WERI-Rb-1 (cell line): ENCODE measurements around the gene FABP7.

ENCODE experiments used
- DNase-seq: peaks from one replicate; pipeline ENCODE4 v3.0.0-alpha.2; 2020
- H3K27ac ChIP-seq: fragments of 250-450 bp; sonication (Bioruptor Pico); 2 replicates; pipeline ENCODE4 v1.5.1; 2020; ENCODE audit warnings: mild to moderate bottlenecking, moderate library complexity
- H3K27me3 ChIP-seq: fragments of 250-450 bp; sonication (Bioruptor Pico); 2 replicates; pipeline ENCODE4 v1.5.1; 2021; ENCODE audit warnings: mild to moderate bottlenecking, low read depth, moderate library complexity; ENCODE audit not compliant: insufficient read depth, severe bottlenecking
- H3K36me3 ChIP-seq: fragments of 250-450 bp; sonication (Bioruptor Pico); 2 replicates; pipeline ENCODE4 v1.5.1; 2020; ENCODE audit warnings: mild to moderate bottlenecking, moderate library complexity
- H3K4me3 ChIP-seq: 2 replicates; pipeline ENCODE4 v1.5.1; 2011; ENCODE audit warnings: low read depth, mild to moderate bottlenecking, control low read depth, low read length
- H3K9me3 ChIP-seq: fragments of 250-450 bp; sonication (Bioruptor Pico); 2 replicates; pipeline ENCODE4 v1.5.1; 2021; ENCODE audit warnings: mild to moderate bottlenecking, moderate library complexity; ENCODE audit not compliant: severe bottlenecking
- CTCF ChIP-seq: IDR thresholded peaks from 2 replicates; pipeline ENCODE4 v1.5.1; 2011; ENCODE audit warnings: low read depth, mild to moderate bottlenecking, control low read depth, inconsistent platforms, low read length

Gene FABP7

DNA sequence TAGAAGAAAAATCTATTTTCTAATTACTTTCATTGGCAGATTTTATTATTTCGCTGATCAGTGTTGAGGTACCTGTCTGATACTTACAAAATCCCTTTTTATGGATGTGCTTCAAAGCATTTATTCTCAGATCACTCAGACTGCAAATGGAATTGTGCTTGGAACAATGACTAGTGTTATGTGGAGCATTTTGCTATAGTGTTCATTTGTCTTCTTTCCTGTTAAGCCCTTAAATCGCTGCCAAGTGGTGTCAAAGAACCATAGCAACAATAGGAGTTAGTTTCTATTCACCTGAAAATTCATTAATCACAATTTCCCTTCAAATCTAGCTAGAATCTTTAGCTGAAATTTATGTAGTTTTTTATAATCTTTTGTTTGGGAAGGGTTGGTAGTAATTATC is 39.4 kb downstream of the FABP7 start:
- no peak for DNase-seq
- Histone ChIP-seq H3K27ac (no peak overlapping the region), H3K4me3 (no peak overlapping the region), H3K9me3 (no peaks in the 10 kb centered on the region), H3K27me3 (no peaks in the 10 kb centered on the region), H3K36me3 (no peaks in the 10 kb centered on the region)
- TF ChIP-seq CTCF: no peak

GRCh38 chr6:122821095-122821494 is 41.6 kb downstream of the FABP7 start:
- no peaks in the 10 kb centered on the region for H3K36me3 ChIP-seq
- H3K27me3 ChIP-seq: no peaks in the 10 kb centered on the region
- H3K27ac ChIP-seq: no peak overlapping the region
- no peak overlapping the region for H3K4me3 ChIP-seq
- H3K9me3 ChIP-seq: no peaks in the 10 kb centered on the region
- no peak for DNase-seq
- TF ChIP-seq CTCF: no peak

DNA sequence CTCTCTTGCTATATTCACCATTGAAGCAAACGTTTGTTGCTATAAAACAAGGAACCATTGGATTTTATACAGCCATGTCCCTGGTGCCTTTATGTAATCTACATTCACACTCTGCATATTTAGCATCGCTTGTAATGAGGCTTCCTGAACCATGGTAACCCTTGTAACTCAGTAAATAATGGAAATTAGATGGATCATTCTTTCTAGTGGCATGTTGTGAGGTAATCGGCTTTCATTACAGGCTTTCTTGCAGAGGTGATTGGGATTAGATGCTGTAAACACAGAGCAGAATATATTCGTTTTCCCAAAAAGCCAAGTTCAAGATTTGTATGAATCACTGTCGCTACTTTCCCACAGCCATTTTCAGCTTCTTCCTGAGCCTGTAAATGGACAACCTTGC is 45.6 kb downstream of the FABP7 start:
- no peak for DNase-seq
- no peak overlapping the region for H3K27ac ChIP-seq
- no peaks in the 10 kb centered on the region for H3K9me3 ChIP-seq
- no peak for TF ChIP-seq CTCF
- H3K27me3 ChIP-seq: no peaks in the 10 kb centered on the region
- no peak overlapping the region for H3K4me3 ChIP-seq
- no peaks in the 10 kb centered on the region for H3K36me3 ChIP-seq

- H3K9me3 ChIP-seq: no peaks in the 10 kb centered on the region
- no peak overlapping the region for H3K4me3 ChIP-seq
- H3K27ac ChIP-seq: no peak overlapping the region
- no peaks in the 10 kb centered on the region for H3K27me3 ChIP-seq
- H3K36me3 ChIP-seq: no peaks in the 10 kb centered on the region
- no peak for TF ChIP-seq CTCF
- DNase-seq: no peak
These were observed 49.9 kb downstream of the FABP7 start for GRCh38 chr6:122829456-122829855.

DNA sequence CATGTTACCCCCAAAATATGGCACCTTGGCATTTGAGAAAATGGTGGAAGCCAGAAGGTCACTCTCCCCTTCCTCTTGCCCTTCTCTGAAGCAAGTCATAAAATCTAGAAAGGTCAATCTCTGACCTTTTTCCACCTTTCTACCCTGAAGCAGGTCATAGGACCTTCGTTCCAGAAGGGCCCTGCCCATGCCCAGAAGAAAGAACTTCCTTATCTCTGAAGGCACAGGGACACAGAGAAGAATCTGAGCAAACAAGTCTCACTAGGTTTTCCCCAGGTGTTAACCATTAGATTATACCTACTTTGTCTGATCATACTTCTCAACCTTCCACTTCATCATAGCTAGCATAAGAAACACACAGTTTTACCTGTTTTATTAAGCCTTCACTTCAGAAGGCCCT is 52.0 kb downstream of the FABP7 start:
- no peaks in the 10 kb centered on the region for H3K27me3 ChIP-seq
- DNase-seq: no peak
- no peak for TF ChIP-seq CTCF
- no peak overlapping the region for H3K27ac ChIP-seq
- H3K36me3 ChIP-seq: no peaks in the 10 kb centered on the region
- H3K9me3 ChIP-seq: no peaks in the 10 kb centered on the region
- no peak overlapping the region for H3K4me3 ChIP-seq

DNA sequence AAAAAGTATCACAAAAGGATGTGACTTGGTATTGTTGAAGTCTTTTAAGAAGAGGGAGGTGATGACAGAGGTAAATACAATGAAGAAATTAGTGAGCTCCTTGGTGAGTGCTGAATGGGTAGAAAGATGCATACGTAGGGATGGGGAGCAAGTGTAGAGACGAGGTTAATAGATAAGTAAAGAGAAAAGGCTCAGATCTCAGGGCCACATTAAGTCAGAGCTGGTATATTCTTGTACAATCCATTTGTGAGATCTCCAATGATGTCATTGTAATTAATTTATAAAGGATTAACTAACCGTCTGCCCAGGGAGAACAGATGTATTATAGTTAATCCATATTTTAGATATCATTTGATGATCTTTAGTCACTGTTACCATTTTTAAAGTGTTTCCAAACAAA is 52.9 kb downstream of the FABP7 start:
- Histone ChIP-seq H3K4me3 (no peak overlapping the region; the same call in 1 of the 2 replicates), H3K27ac (peak overlapping the region; percentile 76), H3K9me3 (no peaks in the 10 kb centered on the region), H3K36me3 (no peaks in the 10 kb centered on the region), H3K27me3 (no peaks in the 10 kb centered on the region)
- TF ChIP-seq CTCF: no peak
- DNase-seq: no peak
